Measurements from ENCODE around the gene BCL11A. TPM values are rescaled to one million over a fixed set of nuclear protein-coding genes. Genes with fewer than 3 reads are reported as not detected.

The BCL11A gene
- total and polyA plus RNA-seq, 4 donors = 0.08 to 8.5 (median 0.47) TPM

GRCh38 chr2:60474301-60474700 is 79.2 kb downstream of the BCL11A start:
- TF ChIP-seq EGR1 (IDR thresholded peaks at IDR 0.05; ENCODE audit: low read depth in 2 of 2) (no peak), FOXA2 (IDR thresholded peaks at IDR 0.05) (no peak)
- DNase-seq (ENCODE audit: low spot score) = no peak
- Histone ChIP-seq H3K27me3 (ENCODE audit: control insufficient read depth in 4 of 4, insufficient read depth in 4 of 4, low read length in 3 of 4) (no peaks in the 10 kb centered on the region), H3K9me3 (ENCODE audit: control insufficient read depth in 4 of 4, low read length in 3 of 4) (no peaks in the 10 kb centered on the region), H3K4me3 (ENCODE audit: low read depth in 1 of 3, low read length in 3 of 3) (no peak overlapping the region), H3K4me1 (ENCODE audit: control insufficient read depth in 4 of 4, insufficient read depth in 4 of 4, low read length in 3 of 4) (peaks cover 4 to 12% (median 4%) of the 10 kb centered on the region in 4 donors), H3K27ac (ENCODE audit: low read depth in 1 of 2, low read length in 2 of 2) (no peak overlapping the region), H3K9ac (ENCODE audit: low read depth in 1 of 2, low read length in 2 of 2) (no peak overlapping the region), H3K36me3 (ENCODE audit: control insufficient read depth in 4 of 4, insufficient read depth in 3 of 4, low read depth in 1 of 4, low read length in 3 of 4) (no peaks in the 10 kb centered on the region)
- WGBS = 88% methylated on average over 2 of the region's 2 CpGs

- H3K27ac ChIP-seq (ENCODE audit: low read depth in 1 of 2, low read length in 2 of 2) = no peak overlapping the region
- H3K27me3 ChIP-seq (ENCODE audit: control insufficient read depth in 4 of 4, insufficient read depth in 4 of 4, low read length in 3 of 4) = no peaks in the 10 kb centered on the region
- DNase-seq (ENCODE audit: low spot score) = no peak
- no peak overlapping the region for H3K9ac ChIP-seq (ENCODE audit: low read depth in 1 of 2, low read length in 2 of 2)
- TF ChIP-seq HNF4A (conservative IDR thresholded peaks at IDR 0.05) = no peak
- no peak for TF ChIP-seq FOXA2 (IDR thresholded peaks at IDR 0.05)
- 90% methylated on average over 3 of the region's 3 CpGs for WGBS
- peaks cover 4 to 12% (median 4%) of the 10 kb centered on the region in 4 donors for H3K4me1 ChIP-seq (ENCODE audit: control insufficient read depth in 4 of 4, insufficient read depth in 4 of 4, low read length in 3 of 4)
- H3K36me3 ChIP-seq (ENCODE audit: control insufficient read depth in 4 of 4, insufficient read depth in 3 of 4, low read depth in 1 of 4, low read length in 3 of 4) = no peaks in the 10 kb centered on the region
- no peaks in the 10 kb centered on the region for H3K9me3 ChIP-seq (ENCODE audit: control insufficient read depth in 4 of 4, low read length in 3 of 4)
- H3K4me3 ChIP-seq (ENCODE audit: low read depth in 1 of 3, low read length in 3 of 3) = no peak overlapping the region
These were observed 79.9 kb downstream of the BCL11A start for GRCh38 chr2:60473546-60473945.

GRCh38 chr2:60472663-60473289 is 80.7 kb downstream of the BCL11A start:
- Histone ChIP-seq H3K27me3 (ENCODE audit: control insufficient read depth in 4 of 4, insufficient read depth in 4 of 4, low read length in 3 of 4) (no peaks in the 10 kb centered on the region), H3K27ac (ENCODE audit: low read depth in 1 of 2, low read length in 2 of 2) (no peak overlapping the region), H3K36me3 (ENCODE audit: control insufficient read depth in 4 of 4, insufficient read depth in 3 of 4, low read depth in 1 of 4, low read length in 3 of 4) (no peaks in the 10 kb centered on the region), H3K9me3 (ENCODE audit: control insufficient read depth in 4 of 4, low read length in 3 of 4) (no peaks in the 10 kb centered on the region), H3K4me3 (ENCODE audit: low read depth in 1 of 3, low read length in 3 of 3) (no peak overlapping the region), H3K9ac (ENCODE audit: low read depth in 1 of 2, low read length in 2 of 2) (no peak overlapping the region), H3K4me1 (ENCODE audit: control insufficient read depth in 4 of 4, insufficient read depth in 4 of 4, low read length in 3 of 4) (peaks cover 4 to 12% (median 4%) of the 10 kb centered on the region in 4 donors)
- no peak for DNase-seq (ENCODE audit: low spot score)
- 91% methylated on average over 5 of the region's 5 CpGs for WGBS
- TF ChIP-seq RAD21 (IDR thresholded peaks at IDR 0.05) (no peak), HNF4G (IDR thresholded peaks at IDR 0.05) (no peak), FOXA1 (IDR thresholded peaks at IDR 0.05) (no peak), SP1 (IDR thresholded peaks at IDR 0.05) (no peak)

DNA sequence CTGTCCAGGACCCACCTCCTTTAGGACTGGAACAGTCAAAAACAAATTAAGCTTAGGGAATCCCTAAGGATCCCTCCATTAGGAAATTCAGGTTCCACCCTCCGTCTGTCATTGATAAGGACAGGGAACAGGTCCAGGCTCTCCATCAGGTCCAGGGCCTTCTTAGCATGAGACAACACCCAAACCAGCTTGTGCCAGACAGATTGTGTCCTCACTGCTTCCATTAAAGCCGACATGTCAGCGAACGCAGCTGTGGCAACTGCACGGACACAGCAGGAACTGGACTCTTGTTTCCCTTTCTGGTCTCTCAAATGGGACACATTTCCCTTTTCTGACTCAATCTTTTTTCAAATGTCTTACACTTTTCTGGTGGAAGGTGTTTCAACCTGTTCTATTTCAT is 81.4 kb downstream of the BCL11A start:
- Histone ChIP-seq H3K4me3 (ENCODE audit: low read depth in 1 of 3, low read length in 3 of 3) (no peak overlapping the region), H3K27me3 (ENCODE audit: control insufficient read depth in 4 of 4, insufficient read depth in 4 of 4, low read length in 3 of 4) (no peaks in the 10 kb centered on the region), H3K9me3 (ENCODE audit: control insufficient read depth in 4 of 4, low read length in 3 of 4) (no peaks in the 10 kb centered on the region), H3K27ac (ENCODE audit: low read depth in 1 of 2, low read length in 2 of 2) (no peak overlapping the region), H3K9ac (ENCODE audit: low read depth in 1 of 2, low read length in 2 of 2) (no peak overlapping the region), H3K36me3 (ENCODE audit: control insufficient read depth in 4 of 4, insufficient read depth in 3 of 4, low read depth in 1 of 4, low read length in 3 of 4) (no peaks in the 10 kb centered on the region), H3K4me1 (ENCODE audit: control insufficient read depth in 4 of 4, insufficient read depth in 4 of 4, low read length in 3 of 4) (peaks cover 4 to 11% (median 4%) of the 10 kb centered on the region in 4 donors)
- WGBS = 90% methylated on average over 5 of the region's 5 CpGs
- DNase-seq (ENCODE audit: low spot score) = no peak
- no peak for TF ChIP-seq HNF4G (IDR thresholded peaks at IDR 0.05)
- no peak for TF ChIP-seq EGR1 (IDR thresholded peaks at IDR 0.05; ENCODE audit: low read depth in 2 of 2)
- TF ChIP-seq SP1 (IDR thresholded peaks at IDR 0.05) = no peak
- no peak for TF ChIP-seq JUND (IDR thresholded peaks at IDR 0.05)
- no peak for TF ChIP-seq REST (IDR thresholded peaks at IDR 0.05)
- no peak for TF ChIP-seq GABPA (IDR thresholded peaks at IDR 0.05 in 1 of 2, conservative IDR thresholded peaks at IDR 0.05 in 1 of 2)
- TF ChIP-seq, protein P1, sequence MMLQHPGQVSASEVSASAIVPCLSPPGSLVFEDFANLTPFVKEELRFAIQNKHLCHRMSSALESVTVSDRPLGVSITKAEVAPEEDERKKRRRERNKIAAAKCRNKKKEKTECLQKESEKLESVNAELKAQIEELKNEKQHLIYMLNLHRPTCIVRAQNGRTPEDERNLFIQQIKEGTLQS (IDR thresholded peaks at IDR 0.05) = no peak
- TF ChIP-seq, protein P2, sequence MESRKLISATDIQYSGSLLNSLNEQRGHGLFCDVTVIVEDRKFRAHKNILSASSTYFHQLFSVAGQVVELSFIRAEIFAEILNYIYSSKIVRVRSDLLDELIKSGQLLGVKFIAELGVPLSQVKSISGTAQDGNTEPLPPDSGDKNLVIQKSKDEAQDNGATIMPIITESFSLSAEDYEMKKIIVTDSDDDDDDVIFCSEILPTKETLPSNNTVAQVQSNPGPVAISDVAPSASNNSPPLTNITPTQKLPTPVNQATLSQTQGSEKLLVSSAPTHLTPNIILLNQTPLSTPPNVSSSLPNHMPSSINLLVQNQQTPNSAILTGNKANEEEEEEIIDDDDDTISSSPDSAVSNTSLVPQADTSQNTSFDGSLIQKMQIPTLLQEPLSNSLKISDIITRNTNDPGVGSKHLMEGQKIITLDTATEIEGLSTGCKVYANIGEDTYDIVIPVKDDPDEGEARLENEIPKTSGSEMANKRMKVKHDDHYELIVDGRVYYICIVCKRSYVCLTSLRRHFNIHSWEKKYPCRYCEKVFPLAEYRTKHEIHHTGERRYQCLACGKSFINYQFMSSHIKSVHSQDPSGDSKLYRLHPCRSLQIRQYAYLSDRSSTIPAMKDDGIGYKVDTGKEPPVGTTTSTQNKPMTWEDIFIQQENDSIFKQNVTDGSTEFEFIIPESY (IDR thresholded peaks at IDR 0.05) = no peak
- no peak for TF ChIP-seq YY1 (IDR thresholded peaks at IDR 0.05)
- TF ChIP-seq HNF4A (conservative IDR thresholded peaks at IDR 0.05) = no peak
- no peak for TF ChIP-seq RAD21 (IDR thresholded peaks at IDR 0.05)
- no peak for TF ChIP-seq TAF1 (conservative IDR thresholded peaks at IDR 0.05)
- no peak for TF ChIP-seq FOXA2 (IDR thresholded peaks at IDR 0.05)
- no peak for TF ChIP-seq FOXA1 (IDR thresholded peaks at IDR 0.05)
- TF ChIP-seq MAX (IDR thresholded peaks at IDR 0.05) = no peak

Measured in liver (tissue), 9 donors.